HEK293 (cell line): ENCODE results near the gene CXCL14.

Experiments used
- CTCF ChIA-PET: fragments of 350-600 bp; formaldehyde crosslinking; extraction: SDS; loops from one replicate; lab custom pipeline; 2021; ENCODE audit warnings: antibody characterized with exemption; lab: Yijun Ruan, JAX
- POLR2A ChIA-PET: fragments of 300-600 bp; formaldehyde crosslinking; extraction: SDS; loops from one replicate; lab custom pipeline; 2020; ENCODE audit warnings: antibody characterized with exemption, inconsistent platforms; lab: Yijun Ruan, JAX
- H3K27ac ChIP-seq: fragments of 200-500 bp; sonication (Bioruptor generic); 2 replicates; pipeline ENCODE4 v1.5.1; 2014; ENCODE audit warnings: low read depth, low read length, control low read depth, inconsistent platforms; ENCODE audit errors: extremely low read depth
- H3K36me3 ChIP-seq, 2 experiments: fragments of 200-500 bp in 1 of 2; sonication (Bioruptor generic) in 1 of 2; 1 replicate in 1 of 2; 2 replicates in 1 of 2; pipeline ENCODE4 v1.5.1; 2014 to 2017; ENCODE audit warnings: inconsistent platforms in 2 of 2, low read length in 2 of 2; ENCODE audit not compliant: control insufficient read depth in 2 of 2, insufficient read depth in 1 of 2
- H3K4me1 ChIP-seq: fragments of 200-500 bp; sonication (Bioruptor generic); 2 replicates; pipeline ENCODE4 v1.5.1; 2014; ENCODE audit warnings: mild to moderate bottlenecking, low read length, inconsistent platforms; ENCODE audit not compliant: control insufficient read depth, insufficient read depth
- H3K4me3 ChIP-seq: 2 replicates; pipeline ENCODE4 v1.5.1; 2011; ENCODE audit warnings: low read depth, mild to moderate bottlenecking, control low read depth, low read length, moderate library complexity
- H3K9me3 ChIP-seq: fragments of 200-500 bp; sonication (Bioruptor generic); 2 replicates; pipeline ENCODE4 v1.5.1; 2014; ENCODE audit warnings: low read depth, low read length, inconsistent platforms; ENCODE audit not compliant: control insufficient read depth, insufficient read depth
- CTCF ChIP-seq: fragments of 450-650 bp; formaldehyde crosslinking; IDR thresholded peaks from 2 replicates; pipeline ENCODE4 v1.5.1; 2016; ENCODE audit warnings: missing biosample characterization, missing genetic modification characterization
- REST ChIP-seq: fragments of 450-650 bp; formaldehyde crosslinking; IDR thresholded peaks from 2 replicates; pipeline ENCODE4 v1.5.1; 2016; ENCODE audit warnings: missing biosample characterization, missing genetic modification characterization
- SP2 ChIP-seq: fragments of 450-650 bp; formaldehyde crosslinking; IDR thresholded peaks from 2 replicates; pipeline ENCODE4 v1.5.1; 2016; ENCODE audit warnings: missing biosample characterization, missing genetic modification characterization
- ZBTB11 ChIP-seq: fragments of 450-650 bp; formaldehyde crosslinking; conservative IDR thresholded peaks from 2 replicates; pipeline ENCODE4 v1.5.1; 2016; ENCODE audit warnings: low read depth, missing biosample characterization, missing genetic modification characterization
- ZNF10 ChIP-seq: fragments of 450-650 bp; formaldehyde crosslinking; IDR thresholded peaks from 2 replicates; pipeline ENCODE4 v1.5.1; 2017; ENCODE audit warnings: missing biosample characterization, missing genetic modification characterization
- ZNF133 ChIP-seq: fragments of 450-650 bp; formaldehyde crosslinking; IDR thresholded peaks from 2 replicates; pipeline ENCODE4 v1.5.1; 2016; ENCODE audit warnings: missing biosample characterization, missing genetic modification characterization
- ZNF214 ChIP-seq: fragments of 450-650 bp; formaldehyde crosslinking; IDR thresholded peaks from 2 replicates; pipeline ENCODE4 v1.5.1; 2017; ENCODE audit warnings: missing biosample characterization, mild to moderate bottlenecking, missing genetic modification characterization, borderline replicate concordance
- ZNF223 ChIP-seq: fragments of 450-650 bp; formaldehyde crosslinking; IDR thresholded peaks from 2 replicates; pipeline ENCODE4 v1.5.1; 2016; ENCODE audit warnings: missing biosample characterization, missing genetic modification characterization
- ZNF239 ChIP-seq: fragments of 450-650 bp; formaldehyde crosslinking; IDR thresholded peaks from 2 replicates; pipeline ENCODE4 v1.5.1; 2016; ENCODE audit warnings: missing biosample characterization, missing genetic modification characterization
- ZNF362 ChIP-seq: fragments of 450-650 bp; formaldehyde crosslinking; IDR thresholded peaks from 2 replicates; pipeline ENCODE4 v1.5.1; 2016; ENCODE audit warnings: missing biosample characterization, missing genetic modification characterization
- ZNF521 ChIP-seq: fragments of 450-650 bp; formaldehyde crosslinking; IDR thresholded peaks from 2 replicates; pipeline ENCODE4 v1.5.1; 2017; ENCODE audit warnings: missing biosample characterization, mild to moderate bottlenecking, missing genetic modification characterization
- ZNF558 ChIP-seq: fragments of 450-650 bp; formaldehyde crosslinking; IDR thresholded peaks from 2 replicates; pipeline ENCODE4 v1.5.1; 2016; ENCODE audit warnings: missing biosample characterization, missing genetic modification characterization
- ZNF701 ChIP-seq: fragments of 450-650 bp; formaldehyde crosslinking; IDR thresholded peaks from 2 replicates; pipeline ENCODE4 v1.5.1; 2016; ENCODE audit warnings: missing biosample characterization, missing genetic modification characterization
- ZNF747 ChIP-seq: fragments of 450-650 bp; formaldehyde crosslinking; IDR thresholded peaks from 2 replicates; pipeline ENCODE4 v1.5.1; 2016; ENCODE audit warnings: missing biosample characterization, missing genetic modification characterization
- ZNF792 ChIP-seq: fragments of 450-650 bp; formaldehyde crosslinking; IDR thresholded peaks from 2 replicates; pipeline ENCODE4 v1.5.1; 2016; ENCODE audit warnings: missing biosample characterization, missing genetic modification characterization
- ZNF837 ChIP-seq: fragments of 450-650 bp; formaldehyde crosslinking; IDR thresholded peaks from 2 replicates; pipeline ENCODE4 v1.5.1; 2016; ENCODE audit warnings: missing biosample characterization, missing genetic modification characterization
- TF ChIP-seq, protein P1 (sequence below): fragments of 450-650 bp; formaldehyde crosslinking; IDR thresholded peaks from 2 replicates; pipeline ENCODE4 v1.5.1; 2016; ENCODE audit warnings: missing biosample characterization, missing genetic modification characterization

CXCL14 gene

GRCh38 chr5:135577421-135577820 lies 1.4 kb downstream of the CXCL14 start (continued):
- no peak for TF ChIP-seq ZNF10 (tag by site-specific recombination)

- H3K27ac ChIP-seq, result no peak overlapping the region
- TF ChIP-seq ZNF214 (tag by site-specific recombination), result no peak
- TF ChIP-seq ZNF362, result no peak
- ChIA-PET POLR2A (no interaction called here), CTCF (interaction anchor here (1.4 to 3.5 kb wide), 3 partner anchors 10 to 113 kb away, joined by 5 to 35 read pairs (median 10); no protein-coding TSS in a partner anchor)
- no peaks in the 10 kb centered on the region for H3K9me3 ChIP-seq
- H3K36me3 ChIP-seq, result no peaks in the 10 kb centered on the region
- no peak overlapping the region for H3K4me3 ChIP-seq
- no peaks in the 10 kb centered on the region; the same call in 1 of the 2 replicates for H3K4me1 ChIP-seq
These were observed 2.7 kb downstream of the CXCL14 start for GRCh38 chr5:135576075-135576599.

DNA sequence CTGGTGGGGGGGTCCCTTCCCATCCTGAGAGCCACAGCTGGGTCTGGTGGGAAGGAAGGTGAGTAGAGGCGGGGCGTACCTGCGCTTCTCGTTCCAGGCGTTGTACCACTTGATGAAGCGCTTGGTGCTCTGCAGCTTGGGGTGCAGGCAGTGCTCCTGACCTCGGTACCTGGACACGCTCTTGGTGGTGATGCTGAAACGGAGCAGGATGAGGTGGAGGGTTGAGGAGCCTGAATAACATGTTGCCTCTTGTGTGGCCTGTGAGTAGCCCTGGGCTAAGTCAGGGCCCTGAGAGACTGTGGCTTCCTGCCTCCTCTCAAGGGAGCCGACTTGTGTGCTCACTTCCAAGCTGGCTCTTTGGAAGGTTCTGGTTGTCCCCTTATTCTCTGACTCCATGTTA lies 4.3 kb downstream of the CXCL14 start:
- Histone ChIP-seq H3K27ac (no peak overlapping the region), H3K4me1 (no peaks in the 10 kb centered on the region; the same call in 1 of the 2 replicates), H3K4me3 (no peak overlapping the region), H3K9me3 (no peaks in the 10 kb centered on the region), H3K36me3 (no peaks in the 10 kb centered on the region)
- POLR2A ChIA-PET, result no interaction called here
- TF ChIP-seq ZNF701 (tag by site-specific recombination) (no peak), CTCF (tag by site-specific recombination) (no peak), ZBTB11 (no peak), ZNF223 (no peak)
- TF ChIP-seq, protein P1, sequence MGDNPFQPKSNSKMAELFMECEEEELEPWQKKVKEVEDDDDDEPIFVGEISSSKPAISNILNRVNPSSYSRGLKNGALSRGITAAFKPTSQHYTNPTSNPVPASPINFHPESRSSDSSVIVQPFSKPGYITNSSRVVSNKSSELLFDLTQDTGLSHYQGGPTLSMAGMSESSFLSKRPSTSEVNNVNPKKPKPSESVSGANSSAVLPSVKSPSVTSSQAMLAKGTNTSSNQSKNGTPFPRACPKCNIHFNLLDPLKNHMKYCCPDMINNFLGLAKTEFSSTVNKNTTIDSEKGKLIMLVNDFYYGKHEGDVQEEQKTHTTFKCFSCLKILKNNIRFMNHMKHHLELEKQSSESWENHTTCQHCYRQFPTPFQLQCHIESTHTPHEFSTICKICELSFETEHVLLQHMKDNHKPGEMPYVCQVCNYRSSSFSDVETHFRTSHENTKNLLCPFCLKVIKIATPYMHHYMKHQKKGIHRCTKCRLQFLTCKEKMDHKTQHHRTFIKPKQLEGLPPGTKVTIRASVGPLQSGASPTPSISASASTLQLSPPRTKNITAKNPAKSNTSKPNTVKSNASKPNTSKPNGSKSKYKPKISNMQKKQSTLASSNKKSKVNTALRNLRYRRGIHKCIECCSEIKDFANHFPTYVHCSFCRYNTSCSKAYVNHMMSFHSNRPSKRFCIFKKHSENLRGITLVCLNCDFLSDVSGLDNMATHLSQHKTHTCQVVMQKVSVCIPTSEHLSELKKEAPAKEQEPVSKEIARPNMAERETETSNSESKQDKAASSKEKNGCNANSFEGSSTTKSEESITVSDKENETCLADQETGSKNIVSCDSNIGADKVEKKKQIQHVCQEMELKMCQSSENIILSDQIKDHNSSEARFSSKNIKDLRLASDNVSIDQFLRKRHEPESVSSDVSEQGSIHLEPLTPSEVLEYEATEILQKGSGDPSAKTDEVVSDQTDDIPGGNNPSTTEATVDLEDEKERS (tag by site-specific recombination), result no peak
- CTCF ChIA-PET, result interaction anchor here (0.6 to 17.7 kb wide), 5 partner anchors 9 to 256 kb away, joined by 3 to 319 read pairs (median 6); partner anchors contain the start of gene SLC25A48

GRCh38 chr5:135571902-135572301 lies 6.9 kb downstream of the CXCL14 start:
- Histone ChIP-seq H3K4me3 (no peak overlapping the region), H3K36me3 (no peaks in the 10 kb centered on the region), H3K4me1 (no peaks in the 10 kb centered on the region), H3K9me3 (no peaks in the 10 kb centered on the region), H3K27ac (no peak overlapping the region)
- POLR2A ChIA-PET, result no interaction called here
- CTCF ChIA-PET, result interaction anchor here (0.5 to 17.7 kb wide), 6 partner anchors 19 to 959 kb away, joined by 3 to 319 read pairs (median 16); partner anchors contain the start of gene SLC25A48
- no peak for TF ChIP-seq ZNF837
- no peak for TF ChIP-seq SP2
- TF ChIP-seq ZNF239 (tag by site-specific recombination), result no peak
- TF ChIP-seq ZNF133 (tag by site-specific recombination), result no peak
- TF ChIP-seq ZNF747 (tag by site-specific recombination), result no peak
- TF ChIP-seq ZNF521 (tag by site-specific recombination), result no peak
- TF ChIP-seq REST (tag by site-specific recombination), result no peak
- TF ChIP-seq ZNF558 (tag by site-specific recombination), result no peak
- no peak for TF ChIP-seq ZNF792
